ENCODE results near the gene MYO1E.

Gene MYO1E

GRCh38 chr15:59194639-59195325, 177.9 kb downstream of the MYO1E start:
- H3K36me3 ChIP-seq (ENCODE audit: control insufficient read depth in 2 of 2, insufficient read depth in 2 of 2, low read length in 2 of 2): peaks cover 26 to 28% of the 10 kb centered on the region in 2 donors
- H3K9me3 ChIP-seq (ENCODE audit: control insufficient read depth in 2 of 2, low read length in 2 of 2): no peaks in the 10 kb centered on the region

GRCh38 chr15:59191855-59192237, 180.8 kb downstream of the MYO1E start:
- Histone ChIP-seq H3K36me3 (ENCODE audit: control insufficient read depth in 2 of 2, insufficient read depth in 2 of 2, low read length in 2 of 2) (peaks cover 29 to 31% of the 10 kb centered on the region in 2 donors), H3K27ac (ENCODE audit: low read length) (no peak overlapping the region), H3K9ac (ENCODE audit: low read length in 2 of 2) (no peak overlapping the region), H3K9me3 (ENCODE audit: control insufficient read depth in 2 of 2, low read length in 2 of 2) (no peaks in the 10 kb centered on the region), H3K4me1 (ENCODE audit: control insufficient read depth, insufficient read depth, low read length) (peaks cover 3% of the 10 kb centered on the region), H3K27me3 (ENCODE audit: control insufficient read depth in 1 of 2, insufficient read depth in 2 of 2, low read length in 2 of 2) (no peaks in the 10 kb centered on the region), H3K4me3 (ENCODE audit: low read length in 2 of 2) (no peak overlapping the region)

More at GRCh38 chr15:59194639-59195325, 177.9 kb downstream of the MYO1E start:
- Histone ChIP-seq H3K4me1 (ENCODE audit: control insufficient read depth, insufficient read depth, low read length) (peaks cover 3% of the 10 kb centered on the region), H3K27me3 (ENCODE audit: control insufficient read depth in 1 of 2, insufficient read depth in 2 of 2, low read length in 2 of 2) (no peaks in the 10 kb centered on the region), H3K4me3 (ENCODE audit: low read length in 2 of 2) (no peak overlapping the region), H3K9ac (ENCODE audit: low read length in 2 of 2) (no peak overlapping the region), H3K27ac (ENCODE audit: low read length) (no peak overlapping the region)

- H3K36me3 ChIP-seq (ENCODE audit: control insufficient read depth in 2 of 2, insufficient read depth in 2 of 2, low read length in 2 of 2): peaks cover 29 to 31% of the 10 kb centered on the region in 2 donors
Measured at GRCh38 chr15:59190291-59190690, 182.4 kb downstream of the MYO1E start.

GRCh38 chr15:59189241-59189640, 183.4 kb downstream of the MYO1E start:
- Histone ChIP-seq H3K36me3 (ENCODE audit: control insufficient read depth in 2 of 2, insufficient read depth in 2 of 2, low read length in 2 of 2) (peaks cover 21 to 27% of the 10 kb centered on the region in 2 donors), H3K27ac (ENCODE audit: low read length) (no peak overlapping the region), H3K9me3 (ENCODE audit: control insufficient read depth in 2 of 2, low read length in 2 of 2) (no peaks in the 10 kb centered on the region), H3K4me1 (ENCODE audit: control insufficient read depth, insufficient read depth, low read length) (peaks cover 3% of the 10 kb centered on the region), H3K9ac (ENCODE audit: low read length in 2 of 2) (no peak overlapping the region), H3K27me3 (ENCODE audit: control insufficient read depth in 1 of 2, insufficient read depth in 2 of 2, low read length in 2 of 2) (no peaks in the 10 kb centered on the region), H3K4me3 (ENCODE audit: low read length in 2 of 2) (no peak overlapping the region)

More at GRCh38 chr15:59190291-59190690, 182.4 kb downstream of the MYO1E start:
- Histone ChIP-seq H3K27me3 (ENCODE audit: control insufficient read depth in 1 of 2, insufficient read depth in 2 of 2, low read length in 2 of 2) (no peaks in the 10 kb centered on the region), H3K9ac (ENCODE audit: low read length in 2 of 2) (no peak overlapping the region), H3K4me1 (ENCODE audit: control insufficient read depth, insufficient read depth, low read length) (peaks cover 3% of the 10 kb centered on the region), H3K27ac (ENCODE audit: low read length) (no peak overlapping the region), H3K9me3 (ENCODE audit: control insufficient read depth in 2 of 2, low read length in 2 of 2) (no peaks in the 10 kb centered on the region), H3K4me3 (ENCODE audit: low read length in 2 of 2) (no peak overlapping the region)

GRCh38 chr15:59186501-59186900, 186.2 kb downstream of the MYO1E start:
- Histone ChIP-seq H3K27ac (ENCODE audit: low read length) (no peak overlapping the region), H3K4me1 (ENCODE audit: control insufficient read depth, insufficient read depth, low read length) (no peaks in the 10 kb centered on the region), H3K9ac (ENCODE audit: low read length in 2 of 2) (no peak overlapping the region), H3K27me3 (ENCODE audit: control insufficient read depth in 1 of 2, insufficient read depth in 2 of 2, low read length in 2 of 2) (no peaks in the 10 kb centered on the region), H3K36me3 (ENCODE audit: control insufficient read depth in 2 of 2, insufficient read depth in 2 of 2, low read length in 2 of 2) (peaks cover 16 to 22% of the 10 kb centered on the region in 2 donors), H3K4me3 (ENCODE audit: low read length in 2 of 2) (no peak overlapping the region), H3K9me3 (ENCODE audit: control insufficient read depth in 2 of 2, low read length in 2 of 2) (peaks cover 3 to 4% of the 10 kb centered on the region in 2 donors)

GRCh38 chr15:59185725-59186124, 186.9 kb downstream of the MYO1E start:
- Histone ChIP-seq H3K9me3 (ENCODE audit: control insufficient read depth in 2 of 2, low read length in 2 of 2) (peaks cover 3 to 4% of the 10 kb centered on the region in 2 donors), H3K27me3 (ENCODE audit: control insufficient read depth in 1 of 2, insufficient read depth in 2 of 2, low read length in 2 of 2) (no peaks in the 10 kb centered on the region), H3K4me3 (ENCODE audit: low read length in 2 of 2) (no peak overlapping the region), H3K9ac (ENCODE audit: low read length in 2 of 2) (no peak overlapping the region), H3K27ac (ENCODE audit: low read length) (no peak overlapping the region), H3K4me1 (ENCODE audit: control insufficient read depth, insufficient read depth, low read length) (no peaks in the 10 kb centered on the region), H3K36me3 (ENCODE audit: control insufficient read depth in 2 of 2, insufficient read depth in 2 of 2, low read length in 2 of 2) (peaks cover 16 to 22% of the 10 kb centered on the region in 2 donors)

- Histone ChIP-seq H3K36me3 (ENCODE audit: control insufficient read depth in 2 of 2, insufficient read depth in 2 of 2, low read length in 2 of 2) (peaks cover 14 to 21% of the 10 kb centered on the region in 2 donors), H3K4me1 (ENCODE audit: control insufficient read depth, insufficient read depth, low read length) (no peaks in the 10 kb centered on the region), H3K27me3 (ENCODE audit: control insufficient read depth in 1 of 2, insufficient read depth in 2 of 2, low read length in 2 of 2) (no peaks in the 10 kb centered on the region), H3K9me3 (ENCODE audit: control insufficient read depth in 2 of 2, low read length in 2 of 2) (peaks cover 3 to 4% of the 10 kb centered on the region in 2 donors), H3K27ac (ENCODE audit: low read length) (no peak overlapping the region), H3K4me3 (ENCODE audit: low read length in 2 of 2) (no peak overlapping the region), H3K9ac (ENCODE audit: low read length in 2 of 2) (no peak overlapping the region)
Measured at GRCh38 chr15:59180945-59181600, 191.6 kb downstream of the MYO1E start.

GRCh38 chr15:59179717-59180116, 193.0 kb downstream of the MYO1E start:
- Histone ChIP-seq H3K9me3 (ENCODE audit: control insufficient read depth in 2 of 2, low read length in 2 of 2) (peaks cover 3 to 4% of the 10 kb centered on the region in 2 donors), H3K4me1 (ENCODE audit: control insufficient read depth, insufficient read depth, low read length) (no peaks in the 10 kb centered on the region), H3K36me3 (ENCODE audit: control insufficient read depth in 2 of 2, insufficient read depth in 2 of 2, low read length in 2 of 2) (peaks cover 13 to 21% of the 10 kb centered on the region in 2 donors), H3K4me3 (ENCODE audit: low read length in 2 of 2) (no peak overlapping the region), H3K27me3 (ENCODE audit: control insufficient read depth in 1 of 2, insufficient read depth in 2 of 2, low read length in 2 of 2) (no peaks in the 10 kb centered on the region), H3K27ac (ENCODE audit: low read length) (no peak overlapping the region), H3K9ac (ENCODE audit: low read length in 2 of 2) (no peak overlapping the region)

GRCh38 chr15:59178151-59178695, 194.4 kb downstream of the MYO1E start:
- no peaks in the 10 kb centered on the region for H3K27me3 ChIP-seq (ENCODE audit: control insufficient read depth in 1 of 2, insufficient read depth in 2 of 2, low read length in 2 of 2)
- no peaks in the 10 kb centered on the region for H3K4me1 ChIP-seq (ENCODE audit: control insufficient read depth, insufficient read depth, low read length)
- no peak overlapping the region for H3K4me3 ChIP-seq (ENCODE audit: low read length in 2 of 2)
- H3K27ac ChIP-seq (ENCODE audit: low read length): no peak overlapping the region
- H3K9me3 ChIP-seq (ENCODE audit: control insufficient read depth in 2 of 2, low read length in 2 of 2): peaks cover 3 to 4% of the 10 kb centered on the region in 2 donors
- H3K36me3 ChIP-seq (ENCODE audit: control insufficient read depth in 2 of 2, insufficient read depth in 2 of 2, low read length in 2 of 2): peaks cover 17 to 23% of the 10 kb centered on the region in 2 donors
- H3K9ac ChIP-seq (ENCODE audit: low read length in 2 of 2): no peak overlapping the region

GRCh38 chr15:59177317-59177660, 195.4 kb downstream of the MYO1E start:
- peaks cover 17 to 18% of the 10 kb centered on the region in 2 donors for H3K36me3 ChIP-seq (ENCODE audit: control insufficient read depth in 2 of 2, insufficient read depth in 2 of 2, low read length in 2 of 2)
- H3K27me3 ChIP-seq (ENCODE audit: control insufficient read depth in 1 of 2, insufficient read depth in 2 of 2, low read length in 2 of 2): no peaks in the 10 kb centered on the region
- H3K27ac ChIP-seq (ENCODE audit: low read length): no peak overlapping the region
- peaks cover 0 to 3% of the 10 kb centered on the region in 2 donors for H3K9me3 ChIP-seq (ENCODE audit: control insufficient read depth in 2 of 2, low read length in 2 of 2)
- H3K4me3 ChIP-seq (ENCODE audit: low read length in 2 of 2): no peak overlapping the region
- no peaks in the 10 kb centered on the region for H3K4me1 ChIP-seq (ENCODE audit: control insufficient read depth, insufficient read depth, low read length)
- no peak overlapping the region for H3K9ac ChIP-seq (ENCODE audit: low read length in 2 of 2)

Data from stomach smooth muscle (tissue), 2 donors.